LNCAP (cell line): ENCODE results near the gene SELENON.

Source experiments
- CTCF ChIP-seq: fragments of 450-650 bp; IDR thresholded peaks from 2 replicates; pipeline ENCODE4 v1.5.1; 2017; ENCODE audit warnings: mild to moderate bottlenecking

Gene SELENON

GRCh38 chr1:25792115-25792514, 7.9 kb upstream of the SELENON start:
- no peak for TF ChIP-seq CTCF

GRCh38 chr1:25793585-25794170, 6.3 kb upstream of the SELENON start:
- no peak for TF ChIP-seq CTCF

GRCh38 chr1:25794325-25794724, 5.7 kb upstream of the SELENON start:
- TF ChIP-seq CTCF, result no peak

- TF ChIP-seq CTCF, result no peak
Measured at GRCh38 chr1:25795211-25795610, 4.8 kb upstream of the SELENON start.

GRCh38 chr1:25795946-25796810, 3.8 kb upstream of the SELENON start:
- no peak for TF ChIP-seq CTCF

GRCh38 chr1:25796811-25797458, 3.1 kb upstream of the SELENON start:
- TF ChIP-seq CTCF, result peak; percentile 52

- peak; percentile 20; the same call in 1 of the 2 replicates for TF ChIP-seq CTCF
Measured at GRCh38 chr1:25797939-25798338, 2.1 kb upstream of the SELENON start.
